Measurements from ENCODE around the gene EPM2A. TPM values are rescaled to one million over a fixed set of nuclear protein-coding genes. Genes with fewer than 3 reads are reported as not detected.

EPM2A gene
- total RNA-seq, 6 experiments from 2014 or later: 4.7 to 8.7 (median 6.8) TPM

- H3K27ac ChIP-seq: no peak overlapping the region
- no peak for DNase-seq
- no peaks in the 10 kb centered on the region for H3K27me3 ChIP-seq
- TF ChIP-seq, protein P1, sequence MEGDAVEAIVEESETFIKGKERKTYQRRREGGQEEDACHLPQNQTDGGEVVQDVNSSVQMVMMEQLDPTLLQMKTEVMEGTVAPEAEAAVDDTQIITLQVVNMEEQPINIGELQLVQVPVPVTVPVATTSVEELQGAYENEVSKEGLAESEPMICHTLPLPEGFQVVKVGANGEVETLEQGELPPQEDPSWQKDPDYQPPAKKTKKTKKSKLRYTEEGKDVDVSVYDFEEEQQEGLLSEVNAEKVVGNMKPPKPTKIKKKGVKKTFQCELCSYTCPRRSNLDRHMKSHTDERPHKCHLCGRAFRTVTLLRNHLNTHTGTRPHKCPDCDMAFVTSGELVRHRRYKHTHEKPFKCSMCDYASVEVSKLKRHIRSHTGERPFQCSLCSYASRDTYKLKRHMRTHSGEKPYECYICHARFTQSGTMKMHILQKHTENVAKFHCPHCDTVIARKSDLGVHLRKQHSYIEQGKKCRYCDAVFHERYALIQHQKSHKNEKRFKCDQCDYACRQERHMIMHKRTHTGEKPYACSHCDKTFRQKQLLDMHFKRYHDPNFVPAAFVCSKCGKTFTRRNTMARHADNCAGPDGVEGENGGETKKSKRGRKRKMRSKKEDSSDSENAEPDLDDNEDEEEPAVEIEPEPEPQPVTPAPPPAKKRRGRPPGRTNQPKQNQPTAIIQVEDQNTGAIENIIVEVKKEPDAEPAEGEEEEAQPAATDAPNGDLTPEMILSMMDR (IDR thresholded peaks at IDR 0.05): no peak
- TF ChIP-seq POLR2A (IDR thresholded peaks at IDR 0.05): no peak
- no peaks in the 10 kb centered on the region for H3K4me1 ChIP-seq
- ATAC-seq: no peak
- intact Hi-C loops (cut with DNase I): no loop called here
- no peaks in the 10 kb centered on the region for H3K9me3 ChIP-seq
- H3K4me3 ChIP-seq: no peak overlapping the region
- H3K36me3 ChIP-seq: no peaks in the 10 kb centered on the region
Observed at GRCh38 chr6:145587334-145587733, 148.0 kb downstream of the EPM2A start.

DNA sequence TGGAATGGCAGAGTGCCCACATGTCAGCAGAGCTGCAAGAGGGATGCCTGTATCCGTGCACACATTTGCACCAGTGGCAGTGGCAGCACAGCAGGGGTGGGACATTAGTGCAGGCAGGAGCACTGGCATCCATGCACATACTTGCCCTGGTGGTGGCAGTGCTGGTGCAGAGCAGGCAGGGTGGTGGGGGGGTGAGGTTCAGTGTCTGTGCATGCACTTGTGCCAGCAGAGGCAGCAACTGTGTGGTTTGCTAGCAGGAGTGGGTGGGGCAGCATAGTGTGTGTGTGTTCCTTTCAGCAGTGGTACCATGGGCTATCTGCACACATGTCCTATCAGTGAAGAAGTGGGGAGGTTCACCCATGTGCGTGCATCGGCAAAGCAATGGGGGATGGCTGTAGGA lies 151.6 kb downstream of the EPM2A start:
- Histone ChIP-seq H3K4me3 (no peak overlapping the region), H3K4me1 (no peaks in the 10 kb centered on the region), H3K36me3 (no peaks in the 10 kb centered on the region), H3K27ac (no peak overlapping the region), H3K9me3 (no peaks in the 10 kb centered on the region), H3K27me3 (no peaks in the 10 kb centered on the region)
- ATAC-seq: peak in 1 of 4 donors; percentile 36
- no peak for DNase-seq
- no peak for TF ChIP-seq POLR2A (IDR thresholded peaks at IDR 0.05)
- TF ChIP-seq, protein P1 (IDR thresholded peaks at IDR 0.05): no peak
- 43% methylated on average over 2 of the region's 3 CpGs for WGBS (ENCODE audit: insufficient coverage, low coverage, low lambda C conversion rate, missing lambda C conversion rate)
- intact Hi-C loops (cut with DNase I): no loop called here

Small RNA genes lying within 50 kb of the gene (small RNA-seq; reads per million reads assigned to genes)
- gene AL023806.2: 0 reads per million in 2 experiments

Other genes starting within 250 kb of the EPM2A start
- gene FBXO30, start 79.3 kb upstream of the EPM2A start, total RNA-seq: 1 to 10 TPM; 2.2 to 3.2 (median 3.0) TPM
- 10 to 100 TPM in 1 of 6 experiments, 1 to 10 TPM in 5; 5.7 to 11.7 (median 8.1) TPM for gene SHPRH, start 228.8 kb upstream of the EPM2A start, total RNA-seq

Data from right lobe of liver (tissue), 6 donors.